HG03432 (cell line): Measurements from ENCODE around the gene EHD1.

Experiments used
- ATAC-seq: cut with Tn5 transposase; IDR thresholded peaks from one replicate; pipeline ENCODE4 v1.9.1; 2021; ENCODE audit warnings: mild to moderate bottlenecking, moderate library complexity; ENCODE audit not compliant: unreplicated experiment

Gene EHD1

GRCh38 chr11:64875369-64876228, 2.8 kb downstream of the EHD1 start:
- ATAC-seq: no peak

DNA sequence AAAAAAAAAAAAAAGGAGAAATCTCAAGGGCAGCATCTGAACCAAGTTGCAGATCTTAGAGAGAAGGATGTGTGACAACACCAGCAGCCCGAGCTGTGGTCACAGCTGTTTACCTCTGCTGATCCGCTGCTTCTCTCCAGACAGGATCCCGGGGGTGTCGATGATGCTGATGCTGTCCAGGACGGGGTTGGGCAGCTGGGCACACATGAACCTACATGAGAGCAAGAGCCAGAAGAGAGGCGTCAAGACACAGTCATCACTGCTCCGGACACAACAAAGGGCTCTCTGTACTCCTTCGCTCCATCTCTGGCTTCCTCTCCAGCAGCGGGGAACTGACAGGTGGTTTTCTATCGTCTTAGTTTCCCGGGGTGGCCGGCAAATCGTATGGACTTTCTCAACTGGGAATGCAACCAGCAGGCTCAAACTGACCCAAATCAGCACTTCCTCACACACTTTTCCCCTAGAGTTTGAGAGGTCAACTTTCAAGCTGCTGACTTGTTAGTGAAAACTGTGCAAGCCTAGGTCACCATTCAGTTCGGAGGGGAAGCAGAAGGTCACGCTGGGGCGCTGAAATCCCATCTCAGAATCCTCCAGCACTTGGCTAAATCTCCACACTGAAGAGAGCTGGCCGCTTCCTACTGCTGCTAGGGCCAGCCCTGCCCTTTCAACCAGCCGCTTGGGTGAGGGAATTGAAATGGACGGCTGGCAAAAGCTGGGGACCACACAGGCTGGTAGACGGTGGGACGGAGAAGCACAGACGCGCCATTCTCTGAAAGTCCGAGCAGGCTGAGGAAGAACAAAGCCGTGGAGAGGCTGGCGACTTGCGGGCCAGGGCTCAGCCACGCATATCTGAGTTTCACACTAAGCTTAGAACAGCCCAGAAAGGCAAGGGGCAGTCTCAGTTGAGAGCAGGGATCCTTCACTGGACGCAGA, 3.8 kb downstream of the EHD1 start:
- ATAC-seq: no peak

- ATAC-seq: no peak
Measured at GRCh38 chr11:64872790-64873488, 5.5 kb downstream of the EHD1 start.

DNA sequence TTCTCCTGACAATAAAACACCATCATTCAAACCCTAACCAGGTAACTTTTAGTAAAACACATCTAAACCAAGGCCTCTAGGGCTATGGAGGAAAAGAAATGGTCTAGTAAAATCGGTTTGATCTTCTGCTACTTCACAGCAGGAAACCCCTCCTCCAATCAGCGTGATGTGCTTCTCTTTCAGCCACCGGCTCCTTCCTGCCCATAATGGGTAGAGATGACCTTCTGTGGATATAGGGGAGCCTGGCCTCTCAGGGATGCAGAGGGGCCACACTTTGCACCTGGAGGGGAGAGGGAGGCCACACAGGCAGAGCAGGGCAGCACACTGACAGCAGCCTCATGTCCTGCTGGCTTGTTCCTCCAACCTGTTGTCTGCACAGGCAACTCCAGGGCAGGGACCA, 6.9 kb downstream of the EHD1 start:
- ATAC-seq: no peak

GRCh38 chr11:64870893-64871466, 7.4 kb downstream of the EHD1 start:
- no peak for ATAC-seq

DNA sequence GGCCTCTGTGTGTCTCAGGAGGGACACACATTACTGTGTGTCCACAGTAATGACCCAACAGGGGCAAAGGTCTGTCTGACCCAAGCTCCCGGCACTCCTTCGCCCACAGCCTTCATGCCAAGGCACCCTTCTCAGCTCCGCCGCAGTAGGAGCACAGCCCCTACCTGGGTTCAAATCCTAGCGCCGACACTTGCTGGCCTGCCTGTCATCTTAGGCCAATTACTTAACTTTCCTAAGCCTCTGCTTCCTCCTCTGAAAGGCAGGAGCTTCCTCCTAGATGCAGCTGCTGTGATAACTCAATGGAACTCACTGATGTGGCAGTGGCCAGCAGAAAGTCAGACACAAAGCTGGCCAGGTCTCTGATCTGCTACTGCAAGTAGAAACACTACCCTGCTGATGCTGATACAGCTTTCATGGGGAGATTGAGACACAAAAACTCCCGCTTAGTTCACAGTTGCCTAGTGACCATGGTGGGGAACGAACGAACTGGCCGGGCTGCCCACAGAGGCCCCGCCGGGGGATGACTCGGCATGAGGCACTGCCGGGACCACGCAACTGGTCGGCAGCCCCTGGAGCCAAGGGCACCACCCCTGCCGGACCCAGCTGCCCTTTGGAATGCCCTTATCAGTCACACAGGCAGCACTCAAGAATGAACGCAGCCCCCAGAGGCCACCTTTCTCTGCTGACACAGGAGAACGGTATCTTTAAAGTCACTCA, 8.1 kb downstream of the EHD1 start:
- no peak for ATAC-seq

DNA sequence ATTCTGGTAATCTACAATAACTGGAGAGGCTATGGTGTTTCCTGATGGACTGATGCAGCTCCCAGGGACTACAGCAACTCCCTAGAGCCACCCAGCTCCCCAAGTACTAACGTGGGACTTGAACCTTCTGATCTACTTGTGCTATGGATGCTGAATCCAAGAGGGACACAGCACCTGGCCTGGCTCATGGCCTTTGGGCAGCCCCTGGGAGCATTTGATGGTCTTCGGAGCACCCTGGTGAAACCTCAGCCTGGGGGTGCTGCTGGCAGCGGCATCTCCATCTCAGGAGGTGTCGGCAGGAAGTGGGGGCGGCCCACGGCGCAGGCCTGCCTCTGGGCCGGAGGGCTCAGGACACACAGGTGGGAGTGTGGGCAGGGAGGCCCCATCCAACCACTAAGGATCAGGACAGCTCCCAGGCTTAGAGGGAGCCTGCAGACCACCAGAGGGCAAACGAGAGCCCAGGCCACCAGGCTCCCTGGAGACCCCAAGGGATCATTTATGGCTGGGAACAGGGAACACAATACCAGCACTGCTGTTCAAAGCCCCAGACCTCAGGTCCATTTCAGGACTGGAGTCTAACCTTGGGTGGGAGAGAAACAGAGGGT, 8.7 kb downstream of the EHD1 start:
- no peak for ATAC-seq

GRCh38 chr11:64868904-64869570, 9.4 kb downstream of the EHD1 start:
- no peak for ATAC-seq

DNA sequence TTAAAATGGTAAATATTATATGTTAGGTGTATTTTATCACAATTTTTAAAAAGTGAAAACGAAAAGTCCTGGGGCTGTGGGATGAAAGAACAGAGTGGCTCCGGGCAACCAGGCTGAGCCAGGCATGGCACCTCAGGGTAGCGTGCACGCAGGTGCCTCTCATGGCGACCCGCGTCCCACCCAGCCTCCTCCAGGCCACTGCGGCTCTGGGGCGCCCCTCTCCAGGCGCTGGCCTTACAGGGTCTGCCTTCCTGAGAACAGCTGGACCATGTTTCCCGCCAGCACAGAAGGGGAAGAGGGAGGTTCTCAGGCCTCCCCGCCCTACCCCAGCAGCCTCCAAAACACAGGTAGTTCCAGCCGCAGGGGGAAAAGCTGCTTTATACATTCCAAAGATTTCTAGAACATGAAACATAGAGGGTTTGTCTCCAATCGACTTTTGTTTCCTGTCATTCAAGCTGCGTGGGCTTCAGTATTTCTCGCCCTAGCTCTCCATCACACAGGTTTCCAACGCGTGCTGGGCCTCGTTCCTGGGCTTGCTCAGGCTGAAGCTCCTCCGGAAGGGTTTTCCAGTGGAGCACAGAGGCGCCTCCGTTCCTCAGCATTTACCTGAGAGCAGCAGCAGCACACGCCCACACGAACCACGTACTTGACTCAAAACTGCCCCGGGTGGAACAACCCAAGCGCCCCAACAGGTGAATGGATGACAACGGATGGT, 10.5 kb downstream of the EHD1 start:
- no peak for ATAC-seq

DNA sequence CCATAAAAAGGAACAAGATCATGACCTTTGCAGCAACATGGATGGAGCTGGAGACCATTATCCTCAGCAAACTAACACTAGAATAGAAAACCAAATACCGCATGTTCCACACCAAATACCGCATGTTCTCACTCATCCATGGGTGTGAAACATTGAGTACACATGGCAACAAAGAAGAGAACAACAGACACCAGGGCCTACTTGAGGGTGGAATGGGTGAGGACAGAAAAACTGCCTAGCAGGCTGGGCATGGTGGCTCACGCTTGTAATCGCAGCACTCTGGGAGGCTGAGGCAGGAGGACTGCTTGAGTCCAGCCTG, 12.3 kb downstream of the EHD1 start:
- ATAC-seq: no peak

GRCh38 chr11:64865286-64866172, 12.9 kb downstream of the EHD1 start:
- ATAC-seq: peak; percentile 41

DNA sequence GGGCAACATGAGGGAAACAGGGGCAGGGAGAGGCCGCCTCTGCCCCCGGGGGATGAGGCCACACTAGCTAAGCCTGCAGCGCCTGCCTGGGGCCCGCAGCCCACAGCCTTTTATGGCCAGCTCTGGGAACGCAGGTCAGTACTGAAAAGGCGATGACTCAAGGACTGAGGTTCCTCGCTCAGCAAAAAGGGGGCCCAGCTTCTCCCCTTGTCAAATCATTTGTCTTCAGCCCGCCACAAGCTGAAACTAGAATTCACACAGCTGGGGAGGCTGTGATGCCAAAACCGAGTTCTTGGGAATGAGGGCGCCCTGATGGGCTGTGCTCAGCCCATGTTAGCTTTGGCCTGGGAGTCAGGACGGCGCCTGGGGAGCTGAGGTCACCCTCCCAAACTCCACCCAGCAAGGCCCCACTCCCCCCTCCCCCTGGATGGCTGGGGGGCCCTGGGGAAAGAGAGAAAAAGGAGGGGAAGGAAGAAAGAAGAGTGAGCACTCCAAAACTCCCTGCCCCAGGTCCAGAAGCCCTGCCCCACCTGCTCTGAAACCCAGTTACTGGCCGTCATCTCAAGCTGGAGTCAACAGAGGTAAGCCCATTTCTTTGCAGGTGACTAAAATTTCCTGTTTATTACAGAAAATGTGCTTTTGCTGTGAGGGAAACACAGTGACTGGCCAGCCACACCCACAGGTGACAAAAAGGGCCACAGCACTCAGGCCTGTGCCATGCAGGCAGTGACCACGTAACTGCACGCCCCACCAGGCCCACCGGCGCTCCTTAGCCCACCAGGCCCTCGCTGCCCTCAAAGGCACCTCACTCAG, 13.7 kb downstream of the EHD1 start:
- peak; percentile 19 for ATAC-seq

GRCh38 chr11:64864135-64864472, 14.3 kb downstream of the EHD1 start:
- no peak for ATAC-seq

- no peak for ATAC-seq
Measured at GRCh38 chr11:64863391-64864060, 14.9 kb downstream of the EHD1 start.

- ATAC-seq: no peak
Measured at GRCh38 chr11:64862987-64863390, 15.4 kb downstream of the EHD1 start.

GRCh38 chr11:64861227-64861975, 17.0 kb downstream of the EHD1 start:
- no peak for ATAC-seq
